A549 (cell line): ENCODE data around the gene LMBR1L.

Experiments used
- BHLHE40 ChIP-seq: IDR thresholded peaks from 2 replicates; pipeline ENCODE4 v1.6.1; 2012; ENCODE audit warnings: low read depth, low read length, inconsistent platforms
- CHD2 ChIP-seq: fragments of 150-350 bp; IDR thresholded peaks from 2 replicates; pipeline ENCODE4 v1.6.1; 2014; ENCODE audit warnings: low read length; ENCODE audit not compliant: partially characterized antibody
- ELK1 ChIP-seq: fragments of 150-350 bp; IDR thresholded peaks from 2 replicates; pipeline ENCODE4 v1.6.1; 2014; ENCODE audit warnings: low read depth, mild to moderate bottlenecking, low read length
- RNF2 ChIP-seq: fragments of 200-600 bp; sonication (generic); IDR thresholded peaks from 2 replicates; pipeline ENCODE4 v1.6.1; 2016; ENCODE audit warnings: low read depth, mild to moderate bottlenecking, antibody characterized with exemption, moderate library complexity, borderline replicate concordance
- TF ChIP-seq, protein P1 (sequence below): fragments of >200 bp; sonication (Bioruptor Twin); formaldehyde crosslinking; IDR thresholded peaks from 3 replicates; pipeline ENCODE4 v1.5.1; 2016

- TF ChIP-seq CHD2 (no peak), BHLHE40 (no peak), ELK1 (no peak), RNF2 (no peak)
- TF ChIP-seq, protein P1, sequence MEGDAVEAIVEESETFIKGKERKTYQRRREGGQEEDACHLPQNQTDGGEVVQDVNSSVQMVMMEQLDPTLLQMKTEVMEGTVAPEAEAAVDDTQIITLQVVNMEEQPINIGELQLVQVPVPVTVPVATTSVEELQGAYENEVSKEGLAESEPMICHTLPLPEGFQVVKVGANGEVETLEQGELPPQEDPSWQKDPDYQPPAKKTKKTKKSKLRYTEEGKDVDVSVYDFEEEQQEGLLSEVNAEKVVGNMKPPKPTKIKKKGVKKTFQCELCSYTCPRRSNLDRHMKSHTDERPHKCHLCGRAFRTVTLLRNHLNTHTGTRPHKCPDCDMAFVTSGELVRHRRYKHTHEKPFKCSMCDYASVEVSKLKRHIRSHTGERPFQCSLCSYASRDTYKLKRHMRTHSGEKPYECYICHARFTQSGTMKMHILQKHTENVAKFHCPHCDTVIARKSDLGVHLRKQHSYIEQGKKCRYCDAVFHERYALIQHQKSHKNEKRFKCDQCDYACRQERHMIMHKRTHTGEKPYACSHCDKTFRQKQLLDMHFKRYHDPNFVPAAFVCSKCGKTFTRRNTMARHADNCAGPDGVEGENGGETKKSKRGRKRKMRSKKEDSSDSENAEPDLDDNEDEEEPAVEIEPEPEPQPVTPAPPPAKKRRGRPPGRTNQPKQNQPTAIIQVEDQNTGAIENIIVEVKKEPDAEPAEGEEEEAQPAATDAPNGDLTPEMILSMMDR, result peak; percentile 92
These were observed 22.3 kb downstream of the LMBR1L start for GRCh38 chr12:49088150-49088931.
